Peyer's patch (tissue), 4 donors: ENCODE results near the gene TAAR2.
"Not testable (repeated sequence)": the region's sequence is repeated elsewhere in the genome, so short reads cannot be mapped to it uniquely, and the experiment has no call there.

ENCODE experiments used
- CTCF ChIP-seq, 6 experiments: fragments of 450-650 bp in 4 of 6; fragments of 200-600 bp in 2 of 6; sonication (generic) in 1 of 6; IDR thresholded peaks; one replicate each; pipeline ENCODE4 v1.5.1; 2017 to 2019; ENCODE audit warnings: antibody characterized with exemption in 6 of 6, mild to moderate bottlenecking in 3 of 6, moderate library complexity in 1 of 6
- POLR2A ChIP-seq, 2 donors: fragments of 450-650 bp; IDR thresholded peaks; one replicate each; pipeline ENCODE4 v1.5.1; 2017; ENCODE audit warnings: antibody characterized with exemption in 2 of 2, mild to moderate bottlenecking in 2 of 2, moderate library complexity in 2 of 2

DNA sequence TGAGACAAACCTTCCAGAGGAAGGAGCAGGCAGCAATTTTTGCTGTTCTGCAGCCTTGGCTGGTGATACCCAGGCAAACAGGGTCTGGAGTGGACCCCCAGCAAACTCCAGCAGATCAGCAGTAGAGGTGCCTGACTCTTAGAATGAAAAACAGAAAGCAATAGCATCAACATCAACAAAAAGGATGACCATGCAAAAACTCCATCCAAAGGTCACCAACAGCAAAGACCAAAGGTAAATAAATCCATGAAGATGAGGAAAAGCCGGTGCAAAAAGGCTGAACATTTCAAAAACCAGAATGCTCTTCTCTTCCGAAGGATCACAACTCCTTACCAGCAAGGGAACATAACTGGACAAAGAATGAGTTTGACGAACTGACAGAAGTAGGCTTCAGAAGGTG, 11.8 kb upstream of the TAAR2 start:
- not testable (repeated sequence) for TF ChIP-seq CTCF, POLR2A (IDR thresholded peaks at IDR 0.05)
